Stomach (tissue), 9 donors: ENCODE results near the gene ZDHHC3. TPM values are rescaled to one million over a fixed set of nuclear protein-coding genes. Genes with fewer than 3 reads are reported as not detected.

Source experiments
- DNase-seq, 2 donors: peaks; one replicate each; pipeline versions ENCODE4 v3.0.0 to v3.0.0-alpha.2; 2013 to 2019
- H3K27ac ChIP-seq, 5 donors: fragments of 200-600 bp in 4 of 5; sonication (generic) in 4 of 5; one replicate each; pipeline ENCODE4 v1.5.1; 2013 to 2019; ENCODE audit warnings: mild to moderate bottlenecking in 1 of 5, moderate library complexity in 1 of 5
- H3K27me3 ChIP-seq, 3 donors: fragments of 200-600 bp; sonication (generic); one replicate each; pipeline ENCODE4 v1.5.1; 2017 to 2019; ENCODE audit warnings: mixed run types in 1 of 3
- H3K36me3 ChIP-seq, 4 donors: fragments of 200-600 bp; sonication (generic); 1 replicate in 3 of 4; 2 replicates in 1 of 4; pipeline ENCODE4 v1.5.1; 2016 to 2019
- H3K4me1 ChIP-seq, 4 donors: fragments of 200-600 bp; sonication (generic); one replicate each; pipeline ENCODE4 v1.5.1; 2016 to 2019
- H3K4me3 ChIP-seq, 4 donors: fragments of 200-600 bp; sonication (generic) in 3 of 4; one replicate each; pipeline ENCODE4 v1.5.1; 2016 to 2019; ENCODE audit warnings: mild to moderate bottlenecking in 1 of 4
- H3K9me3 ChIP-seq, 4 donors: fragments of 200-600 bp; sonication (generic); one replicate each; pipeline ENCODE4 v1.5.1; 2016 to 2019
- CTCF ChIP-seq, 7 experiments: fragments of 450-650 bp in 4 of 7; fragments of 200-600 bp in 3 of 7; sonication (generic) in 3 of 7; IDR thresholded peaks; one replicate each; pipeline ENCODE4 v1.5.1; 2016 to 2019; ENCODE audit warnings: antibody characterized with exemption in 7 of 7, control low read depth in 2 of 7, mild to moderate bottlenecking in 1 of 7
- EP300 ChIP-seq: sonication (generic); formaldehyde crosslinking; IDR thresholded peaks from one replicate; pipeline ENCODE4 v1.6.1; 2017; ENCODE audit warnings: antibody characterized with exemption
- POLR2A ChIP-seq, 4 donors: fragments of 450-650 bp; IDR thresholded peaks; one replicate each; pipeline ENCODE4 v1.6.1; 2016; ENCODE audit warnings: antibody characterized with exemption in 4 of 4, control low read depth in 2 of 4, mild to moderate bottlenecking in 1 of 4, moderate library complexity in 1 of 4
- POLR2AphosphoS5 ChIP-seq, 3 donors: sonication (generic); formaldehyde crosslinking; IDR thresholded peaks; one replicate each; pipeline ENCODE4 v1.6.1; 2016; ENCODE audit warnings: antibody characterized with exemption in 3 of 3
- WGBS, 5 donors: extraction: QIAGEN DNeasy Blood & Tissue Kit in 3 of 5; methylation state at CpG; one replicate each; pipeline versions ENCODE4 v1.1.5 to v1.1.7; 2013 to 2018; 5-methylcytosine and 5-hydroxymethylcytosine counted together
- intact Hi-C: fragments of 100-400 bp; cut with DNase I; formaldehyde crosslinking; loops from one replicate; pipeline ENCODE4 v1.15.1; 2023; ENCODE audit warnings: low total_unique reads
- polyA plus RNA-seq, 3 donors: library from polyadenylated mRNA; stranded (reverse); fragments of 200-250 nt; gene quantifications; one replicate each; pipeline ENCODE4 v1.2.3, GENCODE V29; 2013
- total RNA-seq, 5 donors: library from RNA; depleted of rRNA; stranded (reverse); fragments of >200 nt; gene quantifications; one replicate each; pipeline versions ENCODE4 v1.1.0 to v1.2.3, GENCODE V29; 2014 to 2016
- donor health status: healthy with polysubstance abuse.
- donor health status: Bipolar disorder and iron deficiency.
- donor health status: healthy.

The ZDHHC3 gene
- total and polyA plus RNA-seq, 8 donors = 29.8 to 140 (median 77.6) TPM

- 32 to 49% (median 42%) methylated on average over 4 of the region's 4 CpGs for WGBS, 5 donors
Measured at GRCh38 chr3:44902628-44903027, 73.3 kb downstream of the ZDHHC3 start.

GRCh38 chr3:44899683-44900367, 76.1 kb downstream of the ZDHHC3 start:
- WGBS, 5 donors = 50 to 59% (median 55%) methylated on average over 13 of the region's 13 CpGs
- TF ChIP-seq CTCF (IDR thresholded peaks at IDR 0.05) (no peak), POLR2AphosphoS5 (IDR thresholded peaks at IDR 0.05) (no peak), EP300 (no peak)
- Histone ChIP-seq H3K27me3 (peaks cover 0 to 38% (median 11%) of the 10 kb centered on the region in 3 donors), H3K4me3 (no peak overlapping the region), H3K4me1 (no peaks in the 10 kb centered on the region), H3K27ac (no peak overlapping the region), H3K9me3 (no peaks in the 10 kb centered on the region), H3K36me3 (no peaks in the 10 kb centered on the region)
- DNase-seq = no peak
- intact Hi-C loops = no loop called here

More at GRCh38 chr3:44902628-44903027, 73.3 kb downstream of the ZDHHC3 start:
- no peaks in the 10 kb centered on the region for H3K36me3 ChIP-seq
- no peaks in the 10 kb centered on the region for H3K9me3 ChIP-seq
- no peak for DNase-seq
- TF ChIP-seq CTCF (IDR thresholded peaks at IDR 0.05) (no peak), POLR2AphosphoS5 (IDR thresholded peaks at IDR 0.05) (no peak), POLR2A (IDR thresholded peaks at IDR 0.05) (no peak), EP300 (no peak)
- no peak overlapping the region for H3K4me3 ChIP-seq
- H3K27ac ChIP-seq = no peak overlapping the region
- H3K27me3 ChIP-seq = peaks cover 0 to 43% (median 11%) of the 10 kb centered on the region in 3 donors
- H3K4me1 ChIP-seq = no peaks in the 10 kb centered on the region
- intact Hi-C loops = no loop called here

- no peaks in the 10 kb centered on the region for H3K9me3 ChIP-seq
- no peaks in the 10 kb centered on the region for H3K36me3 ChIP-seq
- no peak overlapping the region for H3K27ac ChIP-seq
- H3K4me3 ChIP-seq = no peak overlapping the region
- intact Hi-C loops = no loop called here
- no peak for DNase-seq
- H3K27me3 ChIP-seq = peaks cover 0 to 42% (median 11%) of the 10 kb centered on the region in 3 donors
- no peaks in the 10 kb centered on the region for H3K4me1 ChIP-seq
- WGBS, 5 donors = 75 to 91% (median 82%) methylated on average over 2 of the region's 2 CpGs
- TF ChIP-seq POLR2A (IDR thresholded peaks at IDR 0.05) (no peak), CTCF (IDR thresholded peaks at IDR 0.05) (no peak), POLR2AphosphoS5 (IDR thresholded peaks at IDR 0.05) (no peak), EP300 (no peak)
Measured at GRCh38 chr3:44896440-44896839, 79.5 kb downstream of the ZDHHC3 start.

- Histone ChIP-seq H3K4me1 (no peaks in the 10 kb centered on the region), H3K36me3 (no peaks in the 10 kb centered on the region), H3K27me3 (peaks cover 0 to 22% (median 4%) of the 10 kb centered on the region in 3 donors), H3K4me3 (no peak overlapping the region), H3K27ac (no peak overlapping the region), H3K9me3 (no peaks in the 10 kb centered on the region)
- 45 to 53% (median 50%) methylated on average over 5 of the region's 5 CpGs for WGBS, 5 donors
- intact Hi-C loops = no loop called here
- TF ChIP-seq POLR2A (IDR thresholded peaks at IDR 0.05) = no peak
- TF ChIP-seq CTCF (IDR thresholded peaks at IDR 0.05) = no peak
- TF ChIP-seq EP300 = no peak
- TF ChIP-seq POLR2AphosphoS5 (IDR thresholded peaks at IDR 0.05) = no peak
- DNase-seq = no peak
Measured at GRCh38 chr3:44894485-44894884, 81.5 kb downstream of the ZDHHC3 start.
